ELR (cell line): ENCODE measurements around the gene VPS8.
A peak's percentile ranks its signal among the peaks of the same experiment; 100 is the strongest.

ENCODE experiments used
- DNase-seq: peaks from one replicate; pipeline ENCODE4 v3.0.0-alpha.2; 2015; ENCODE audit warnings: low read depth

VPS8 gene

GRCh38 chr3:184781801-184782200, 30.2 kb upstream of the VPS8 start:
- no peak for DNase-seq

GRCh38 chr3:184783319-184783718, 28.6 kb upstream of the VPS8 start:
- peak; percentile 18 for DNase-seq

DNA sequence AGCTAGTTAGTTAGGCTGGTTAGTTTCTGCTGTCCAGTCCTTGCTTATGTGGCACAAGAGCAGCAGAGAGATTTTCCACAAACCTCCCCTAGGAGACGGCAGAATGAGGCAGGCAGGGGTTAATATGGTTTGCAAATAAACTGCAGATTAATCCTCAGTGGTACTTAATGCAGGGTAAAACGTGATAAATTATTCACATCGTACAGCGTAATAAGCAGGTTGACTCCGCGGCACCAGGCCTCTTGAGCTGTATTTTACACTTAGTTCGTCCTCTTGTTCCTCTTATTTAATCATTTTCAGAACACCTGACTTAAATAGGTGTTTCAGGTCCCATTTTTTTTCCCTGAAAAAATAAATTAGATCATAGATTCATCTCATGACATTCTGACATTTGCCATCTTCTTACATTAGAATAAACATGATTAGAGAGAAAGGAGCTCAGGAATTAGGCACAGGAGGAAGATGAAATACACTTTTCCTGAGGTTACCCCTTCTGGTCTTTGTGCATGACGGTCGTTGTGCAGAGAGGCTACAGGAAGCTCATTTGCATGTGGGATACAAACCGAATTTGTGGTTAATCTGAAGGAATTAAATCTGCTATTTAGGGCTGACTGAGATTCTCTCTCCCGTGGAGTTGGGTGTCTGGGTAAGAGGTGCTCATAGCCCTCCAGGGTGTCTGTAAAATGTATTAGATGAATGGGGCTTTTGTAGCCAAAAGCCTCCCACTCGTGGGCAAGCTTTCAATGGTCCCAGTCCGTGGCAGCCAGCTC, 27.1 kb upstream of the VPS8 start:
- DNase-seq, result no peak

DNA sequence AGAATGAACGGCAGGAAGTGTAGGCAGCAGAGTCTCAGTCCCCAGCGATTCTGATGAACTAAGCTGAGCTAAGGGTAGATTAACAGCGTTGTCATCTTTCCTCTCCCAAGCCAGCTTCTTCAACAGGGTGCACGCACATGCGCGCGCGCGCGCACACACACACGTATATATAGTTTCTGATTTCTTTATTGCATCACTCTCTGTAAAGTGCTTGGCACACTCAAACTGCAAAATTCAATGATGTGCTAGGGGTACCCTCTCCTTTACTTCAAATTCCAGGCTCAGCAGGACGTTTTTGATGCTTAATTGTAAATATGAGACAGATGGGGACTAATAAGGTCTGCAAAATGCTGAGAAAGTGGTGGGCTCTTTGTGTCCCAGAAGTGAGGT, 26.1 kb upstream of the VPS8 start:
- DNase-seq, result no peak

DNA sequence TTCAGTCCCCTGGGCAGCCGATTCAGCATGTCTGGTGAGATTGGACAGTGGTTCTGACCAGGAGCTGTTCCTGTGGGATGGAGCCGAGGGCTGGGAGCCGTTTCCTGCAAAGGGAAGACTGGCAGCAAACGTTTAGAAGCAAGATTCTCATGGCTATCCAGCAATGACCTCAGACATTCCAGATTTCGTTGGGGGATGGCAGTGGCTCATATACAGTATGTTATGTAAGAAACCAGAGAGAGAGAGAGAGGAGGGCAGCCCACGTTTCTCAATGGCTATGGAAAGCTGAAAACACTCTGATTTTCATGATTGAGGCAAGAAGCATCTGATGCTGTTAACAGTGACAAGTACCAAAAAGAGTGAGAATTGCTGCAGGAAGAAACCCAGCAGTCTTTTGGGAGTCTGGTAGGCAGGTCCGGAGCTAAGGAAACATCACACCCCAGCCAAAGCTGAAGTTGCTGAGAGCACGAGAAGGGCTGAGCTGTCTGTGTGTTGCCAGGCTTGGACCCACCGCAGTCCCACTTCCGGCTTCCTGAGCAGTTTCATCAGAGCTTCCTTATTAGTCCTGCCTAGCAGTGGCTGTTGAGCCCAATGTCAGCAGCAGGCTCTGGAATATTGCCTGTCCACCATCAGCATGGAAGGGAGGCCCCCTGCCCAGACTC, 25.6 kb upstream of the VPS8 start:
- peak; percentile 93 for DNase-seq

- DNase-seq, result peak; percentile 30
Observed at GRCh38 chr3:184788751-184789150, 23.2 kb upstream of the VPS8 start.

GRCh38 chr3:184789314-184789998, 22.5 kb upstream of the VPS8 start:
- no peak for DNase-seq

GRCh38 chr3:184791171-184791570, 20.8 kb upstream of the VPS8 start:
- no peak for DNase-seq

- DNase-seq, result no peak
Observed at GRCh38 chr3:184795522-184796190, 16.3 kb upstream of the VPS8 start.

- DNase-seq, result no peak
Observed at GRCh38 chr3:184796551-184796950, 15.4 kb upstream of the VPS8 start.

DNA sequence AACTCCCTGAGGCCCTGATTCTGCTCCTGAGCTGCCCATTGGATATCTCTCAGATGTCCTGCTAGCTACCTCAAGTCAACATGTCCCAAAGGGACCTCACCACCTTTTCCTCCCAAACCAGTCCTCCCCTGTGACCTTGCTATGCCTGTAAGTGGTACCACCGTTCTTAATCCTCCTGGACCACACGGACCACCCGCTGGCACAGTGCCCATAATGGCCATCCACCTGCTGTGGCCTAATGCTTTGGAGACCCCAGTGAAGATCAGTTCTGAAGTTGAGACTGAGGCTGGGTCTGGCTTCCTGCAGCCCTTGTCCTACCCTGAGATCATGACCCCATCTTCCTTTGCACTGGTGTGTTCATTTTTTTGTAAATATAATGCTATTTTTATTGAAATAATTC, 15.0 kb upstream of the VPS8 start:
- no peak for DNase-seq

DNA sequence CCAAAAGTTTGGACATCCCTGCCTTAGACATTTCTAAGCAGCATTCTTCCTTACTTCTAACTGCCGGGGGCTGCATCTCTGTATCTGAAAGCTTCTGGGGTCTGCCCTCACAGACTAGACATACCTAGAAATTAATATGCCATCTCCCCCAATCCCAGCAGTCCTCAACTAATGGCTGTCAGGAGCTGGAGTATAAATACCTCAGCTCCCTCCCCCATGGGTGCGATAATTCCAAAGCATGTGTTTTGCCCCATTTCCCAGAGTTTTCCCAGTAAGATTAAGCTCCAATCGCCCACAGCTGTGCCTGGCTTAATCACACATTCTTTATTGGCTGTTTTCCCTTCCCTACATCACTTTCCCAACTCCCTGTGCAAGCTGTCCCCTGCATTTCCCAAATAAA, 13.8 kb upstream of the VPS8 start:
- no peak for DNase-seq

DNA sequence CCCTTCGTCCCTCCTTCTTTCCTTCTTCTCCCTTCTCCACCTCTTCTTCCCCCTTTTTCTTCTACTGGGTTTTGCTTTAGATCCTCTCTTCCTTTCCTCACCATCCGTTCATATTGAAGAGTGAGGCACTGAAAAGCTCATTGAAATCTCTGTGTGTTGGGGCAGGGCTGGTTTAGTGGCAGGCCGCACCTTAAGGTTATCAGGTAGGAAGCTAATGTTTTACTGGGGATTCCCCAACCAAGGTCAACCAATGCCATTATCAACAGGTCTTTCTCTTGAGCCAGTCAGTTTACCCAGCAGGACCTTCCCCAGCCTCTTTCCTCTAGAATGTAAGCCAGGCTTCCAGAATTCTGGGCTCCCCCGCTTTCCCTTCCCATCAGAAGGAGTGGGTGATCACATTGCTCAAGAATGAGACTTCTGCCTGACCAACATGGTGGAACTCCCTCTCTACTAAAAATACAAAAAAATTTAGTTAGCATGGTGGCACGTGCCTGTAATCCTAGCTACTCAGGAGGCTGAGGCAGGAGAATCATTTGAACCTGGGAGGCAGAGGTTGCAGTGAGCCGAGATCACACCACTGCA, 11.5 kb upstream of the VPS8 start:
- no peak for DNase-seq

DNA sequence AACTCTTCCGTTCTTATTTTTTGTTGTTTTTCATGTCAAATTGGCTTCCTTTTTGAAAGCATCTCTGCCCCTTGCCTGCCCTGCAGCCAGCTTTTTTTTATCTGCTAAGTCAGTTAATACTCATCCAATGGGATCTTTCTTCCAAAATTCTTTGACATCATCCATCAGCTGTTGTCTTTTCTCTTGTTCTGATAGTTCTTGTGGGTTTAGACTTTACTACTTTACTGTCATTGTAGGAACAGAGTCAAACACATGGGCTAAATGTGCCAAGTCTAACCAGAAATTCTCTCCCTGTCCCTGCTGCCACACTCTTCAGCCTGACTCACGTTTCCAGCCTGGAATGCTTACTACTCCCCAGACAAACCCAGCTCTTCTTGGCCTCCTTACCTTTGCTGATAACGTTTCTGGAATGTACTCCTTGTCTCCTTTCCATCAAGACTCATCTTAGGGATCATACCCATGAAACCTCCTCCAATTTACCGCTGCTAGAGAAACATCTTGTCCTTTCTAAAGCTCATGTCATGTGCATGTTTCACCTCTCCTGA, 10.7 kb upstream of the VPS8 start:
- no peak for DNase-seq

- DNase-seq, result no peak
Observed at GRCh38 chr3:184802150-184802549, 9.8 kb upstream of the VPS8 start.

- DNase-seq, result no peak
Observed at GRCh38 chr3:184804801-184805200, 7.2 kb upstream of the VPS8 start.

GRCh38 chr3:184805351-184806038, 6.5 kb upstream of the VPS8 start:
- no peak for DNase-seq

GRCh38 chr3:184806567-184807271, 5.2 kb upstream of the VPS8 start:
- no peak for DNase-seq

DNA sequence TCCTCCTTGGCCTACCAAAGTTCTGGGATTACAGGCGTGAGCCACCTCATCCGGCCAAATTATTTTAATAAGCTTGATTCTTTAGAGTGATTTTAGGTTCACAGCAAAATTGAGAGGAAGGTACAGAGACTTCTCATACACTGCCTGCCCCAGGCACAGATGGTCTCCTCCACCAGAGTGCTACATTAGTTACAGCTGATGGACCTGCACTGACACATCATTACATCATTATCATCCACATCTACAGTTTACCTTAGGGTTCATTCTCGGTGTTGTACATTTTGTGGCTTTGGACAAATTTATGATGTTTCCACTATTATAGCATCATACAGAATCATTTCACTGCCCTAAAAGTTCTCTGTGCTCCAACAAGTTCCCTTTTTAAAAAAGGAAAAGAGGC, 4.4 kb upstream of the VPS8 start:
- DNase-seq, result peak; percentile 33

DNA sequence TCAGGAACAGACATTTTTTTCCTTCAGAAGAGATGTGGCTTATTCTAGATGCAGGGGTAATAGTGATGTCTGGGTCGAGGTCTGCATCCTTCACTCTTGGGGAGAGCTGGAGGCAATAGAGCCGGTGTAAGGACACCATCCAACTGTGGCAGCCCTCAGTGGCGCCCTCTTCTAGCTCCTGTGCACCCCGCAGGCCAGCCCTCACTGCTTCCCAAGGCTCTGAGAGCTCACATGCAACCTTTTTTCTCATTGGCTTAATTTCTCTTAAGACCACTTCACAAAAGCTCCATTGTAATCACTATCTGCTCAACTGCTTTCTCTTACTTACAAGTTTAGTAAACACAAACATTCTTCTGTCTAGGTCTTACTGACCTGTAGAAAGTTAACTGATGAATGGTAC, 3.9 kb upstream of the VPS8 start:
- peak; percentile 60 for DNase-seq

GRCh38 chr3:184810146-184810545, 1.8 kb upstream of the VPS8 start:
- DNase-seq, result no peak
